SK-N-SH (cell line): ENCODE data around the gene SPTBN1.
"Not testable (repeated sequence)": the region's sequence is repeated elsewhere in the genome, so short reads cannot be mapped to it uniquely, and the experiment has no call there.

Source experiments
- CTCF ChIP-seq: fragments of 200-600 bp; sonication (generic); IDR thresholded peaks from 2 replicates; pipeline ENCODE4 v1.6.1; 2017; ENCODE audit warnings: antibody characterized with exemption, mild to moderate bottlenecking, moderate library complexity
- EP300 ChIP-seq, 2 experiments: IDR thresholded peaks; 2 replicates each; pipeline versions ENCODE4 v1.4.0 to v1.6.1; 2012; ENCODE audit warnings: borderline replicate concordance in 1 of 2, low read depth in 1 of 2, low read length in 1 of 2
- EZH2phosphoT487 ChIP-seq: fragments of 200-600 bp; sonication (generic); IDR thresholded peaks from 2 replicates; pipeline ENCODE4 v1.6.1; 2017; ENCODE audit warnings: low read depth, mixed run types, mild to moderate bottlenecking, antibody characterized with exemption, moderate library complexity, borderline replicate concordance
- GABPA ChIP-seq: IDR thresholded peaks from 2 replicates; pipeline ENCODE4 v1.4.0; 2012; ENCODE audit warnings: low read depth, mild to moderate bottlenecking
- JUND ChIP-seq: IDR thresholded peaks from 2 replicates; pipeline ENCODE4 v1.4.0; 2012
- POLR2AphosphoS5 ChIP-seq: IDR thresholded peaks from 2 replicates; pipeline ENCODE4 v1.6.1; 2012; ENCODE audit warnings: low read depth, low read length
- RCOR1 ChIP-seq: fragments of 150-350 bp; IDR thresholded peaks from 2 replicates; pipeline ENCODE4 v1.6.1; 2017; ENCODE audit warnings: antibody characterized with exemption, low read length
- RFX5 ChIP-seq: IDR thresholded peaks from 2 replicates; pipeline ENCODE4 v1.6.1; 2012; ENCODE audit warnings: mild to moderate bottlenecking, improper control_type of control experiment, low read length
- SMC3 ChIP-seq: IDR thresholded peaks from 2 replicates; pipeline ENCODE4 v1.6.1; 2012; ENCODE audit warnings: low read depth, low read length, improper control_type of control experiment
- TCF12 ChIP-seq: IDR thresholded peaks from 2 replicates; pipeline ENCODE4 v1.4.0; 2012
- USF1 ChIP-seq: IDR thresholded peaks from 2 replicates; pipeline ENCODE4 v1.4.0; 2012; ENCODE audit warnings: low read depth, borderline replicate concordance
- YY1 ChIP-seq: IDR thresholded peaks from 2 replicates; pipeline ENCODE4 v1.4.0; 2012; ENCODE audit warnings: low read depth, mild to moderate bottlenecking
- ZBTB33 ChIP-seq: IDR thresholded peaks from 2 replicates; pipeline ENCODE4 v1.4.0; 2012; ENCODE audit warnings: low read depth, borderline replicate concordance

DNA sequence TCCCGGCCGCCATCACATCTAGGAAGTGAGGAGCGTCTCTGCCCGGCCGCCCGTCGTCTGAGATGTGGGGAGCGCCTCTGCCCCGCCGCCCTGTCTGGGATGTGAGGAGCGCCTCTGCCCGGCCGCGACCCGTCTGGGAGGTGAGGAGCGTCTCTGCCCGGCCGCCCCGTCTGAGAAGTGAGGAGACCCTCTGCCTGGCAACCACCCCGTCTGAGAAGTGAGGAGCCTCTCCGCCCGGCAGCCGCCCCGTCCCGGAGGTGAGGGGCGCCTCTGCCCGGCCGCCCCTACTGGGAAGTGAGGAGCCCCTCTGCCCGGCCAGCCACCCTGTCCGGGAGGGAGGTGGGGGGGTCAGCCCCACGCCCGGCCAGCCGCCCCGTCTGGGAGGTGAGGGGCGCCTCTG lies 29.6 kb downstream of the SPTBN1 start:
- not testable (repeated sequence) for TF ChIP-seq YY1; JUND; CTCF; USF1; POLR2AphosphoS5; RFX5; ZBTB33; SMC3; GABPA; RCOR1; EP300 (IDR thresholded peaks at IDR 0.05; ENCODE audit: borderline replicate concordance in 1 of 2, low read depth in 1 of 2, low read length in 1 of 2); EZH2phosphoT487; TCF12
